ENCODE data around the gene THAP7.

GRCh38 chr22:21018314-21018713, 16.4 kb upstream of the THAP7 start:
- TF ChIP-seq, protein P1, sequence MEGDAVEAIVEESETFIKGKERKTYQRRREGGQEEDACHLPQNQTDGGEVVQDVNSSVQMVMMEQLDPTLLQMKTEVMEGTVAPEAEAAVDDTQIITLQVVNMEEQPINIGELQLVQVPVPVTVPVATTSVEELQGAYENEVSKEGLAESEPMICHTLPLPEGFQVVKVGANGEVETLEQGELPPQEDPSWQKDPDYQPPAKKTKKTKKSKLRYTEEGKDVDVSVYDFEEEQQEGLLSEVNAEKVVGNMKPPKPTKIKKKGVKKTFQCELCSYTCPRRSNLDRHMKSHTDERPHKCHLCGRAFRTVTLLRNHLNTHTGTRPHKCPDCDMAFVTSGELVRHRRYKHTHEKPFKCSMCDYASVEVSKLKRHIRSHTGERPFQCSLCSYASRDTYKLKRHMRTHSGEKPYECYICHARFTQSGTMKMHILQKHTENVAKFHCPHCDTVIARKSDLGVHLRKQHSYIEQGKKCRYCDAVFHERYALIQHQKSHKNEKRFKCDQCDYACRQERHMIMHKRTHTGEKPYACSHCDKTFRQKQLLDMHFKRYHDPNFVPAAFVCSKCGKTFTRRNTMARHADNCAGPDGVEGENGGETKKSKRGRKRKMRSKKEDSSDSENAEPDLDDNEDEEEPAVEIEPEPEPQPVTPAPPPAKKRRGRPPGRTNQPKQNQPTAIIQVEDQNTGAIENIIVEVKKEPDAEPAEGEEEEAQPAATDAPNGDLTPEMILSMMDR (IDR thresholded peaks at IDR 0.05; ENCODE audit: low read depth, low read length, poor library complexity, severe bottlenecking): no peak
- TF ChIP-seq EZH2phosphoT487 (IDR thresholded peaks at IDR 0.05; ENCODE audit: borderline replicate concordance, low read length): no peak
